Hypothalamus (tissue), 51 donors: ENCODE results near the gene LRRTM1.

ENCODE experiments used
- DNase-seq, 51 donors: peaks; one replicate each; lab custom pipeline; 2025; lab: John Stamatoyannopoulos, UW

The LRRTM1 gene

GRCh38 chr2:80303909-80304837 lies at the start of gene LRRTM1:
Gene LRRTM1 (minus strand): TSS chr2:80304752. CDS start chr2:80303819, 933 bp downstream.
- peak in 24 of 51 donors; percentile 14 to 73 (median 44) for DNase-seq

- no peak for DNase-seq
Observed at GRCh38 chr2:80351231-80351630, 46.7 kb upstream of the LRRTM1 start.

- peak in 1 of 51 donors; percentile 15 for DNase-seq
Observed at GRCh38 chr2:80348953-80349352, 44.4 kb upstream of the LRRTM1 start.

- DNase-seq = no peak
Observed at GRCh38 chr2:80348078-80348477, 43.5 kb upstream of the LRRTM1 start.

- DNase-seq = no peak
Observed at GRCh38 chr2:80340022-80340421, 35.5 kb upstream of the LRRTM1 start.

GRCh38 chr2:80338794-80339193 lies 34.2 kb upstream of the LRRTM1 start:
- DNase-seq = no peak

GRCh38 chr2:80335411-80335810 lies 30.9 kb upstream of the LRRTM1 start:
- no peak for DNase-seq

GRCh38 chr2:80333886-80334285 lies 29.3 kb upstream of the LRRTM1 start:
- DNase-seq = no peak

GRCh38 chr2:80330527-80331450 lies 26.2 kb upstream of the LRRTM1 start:
- no peak for DNase-seq

- no peak for DNase-seq
Observed at GRCh38 chr2:80329491-80329890, 24.9 kb upstream of the LRRTM1 start.

GRCh38 chr2:80328159-80328571 lies 23.6 kb upstream of the LRRTM1 start:
- no peak for DNase-seq

GRCh38 chr2:80326861-80327260 lies 22.3 kb upstream of the LRRTM1 start:
- no peak for DNase-seq

- peak in 1 of 51 donors; percentile 50 for DNase-seq
Observed at GRCh38 chr2:80326214-80326613, 21.7 kb upstream of the LRRTM1 start.

GRCh38 chr2:80324525-80324924 lies 20.0 kb upstream of the LRRTM1 start:
- DNase-seq = peak in 1 of 51 donors; percentile 7

GRCh38 chr2:80323610-80324009 lies 19.1 kb upstream of the LRRTM1 start:
- DNase-seq = no peak

GRCh38 chr2:80322958-80323357 lies 18.4 kb upstream of the LRRTM1 start:
- no peak for DNase-seq

- peak in 4 of 51 donors; percentile 5 to 27 (median 10) for DNase-seq
Observed at GRCh38 chr2:80322311-80322920, 17.9 kb upstream of the LRRTM1 start.

- no peak for DNase-seq
Observed at GRCh38 chr2:80312282-80312839, 7.8 kb upstream of the LRRTM1 start.

- DNase-seq = no peak
Observed at GRCh38 chr2:80311304-80311703, 6.8 kb upstream of the LRRTM1 start.
